SU-DHL-6 (cell line): ENCODE data around the gene UROD.

Experiments used
- H2AFZ ChIP-seq: fragments of 200-600 bp; sonication (generic); 2 replicates; pipeline ENCODE4 v1.6.1; 2014; ENCODE audit warnings: low read depth, mild to moderate bottlenecking, moderate library complexity, mixed read lengths, antibody characterized with exemption, low read length; ENCODE audit not compliant: severe bottlenecking
- H3F3A ChIP-seq: fragments of 200-600 bp; shearing (Covaris generic); 2 replicates; pipeline ENCODE4 v1.6.0; 2016; ENCODE audit warnings: antibody characterized with exemption, mild to moderate bottlenecking; ENCODE audit not compliant: insufficient read depth
- H3K27ac ChIP-seq: fragments of 200-600 bp; sonication (generic); 2 replicates; pipeline ENCODE4 v1.5.1; 2016; ENCODE audit warnings: low read depth, mild to moderate bottlenecking, low read length, moderate library complexity, mixed read lengths
- H3K27me3 ChIP-seq: fragments of 200-600 bp; sonication (generic), shearing (Covaris generic); 2 replicates; pipeline ENCODE4 v1.6.0; 2014; ENCODE audit warnings: mild to moderate bottlenecking, low read length
- H3K36me3 ChIP-seq: fragments of 200-600 bp; sonication (generic); 2 replicates; pipeline ENCODE4 v1.6.1; 2014; ENCODE audit warnings: mild to moderate bottlenecking, low read length, mixed read lengths
- H3K4me2 ChIP-seq: fragments of 300-600, 200-600 bp; shearing (Covaris generic), sonication (generic); 2 replicates; pipeline ENCODE4 v1.6.0; 2014; ENCODE audit warnings: low read length, low read depth, mild to moderate bottlenecking; ENCODE audit not compliant: poor library complexity, severe bottlenecking
- H3K4me3 ChIP-seq: fragments of 200-600 bp; sonication (generic); 2 replicates; pipeline ENCODE4 v1.5.1; 2014; ENCODE audit warnings: antibody characterized with exemption, low read length, mild to moderate bottlenecking, mixed read lengths; ENCODE audit not compliant: insufficient read depth, poor library complexity, severe bottlenecking
- H3K79me2 ChIP-seq: fragments of 200-600 bp; sonication (generic); 2 replicates; pipeline ENCODE4 v1.6.1; 2014; ENCODE audit warnings: mild to moderate bottlenecking, low read length, moderate library complexity; ENCODE audit not compliant: insufficient read depth
- H3K9ac ChIP-seq: fragments of 200-600 bp; sonication (generic); 2 replicates; pipeline ENCODE4 v1.7.0; 2014; ENCODE audit warnings: mild to moderate bottlenecking, low read length
- H3K9me2 ChIP-seq: fragments of 200-600 bp; sonication (generic); replicated peaks from 2 replicates; pipeline ENCODE4 v1.6.1; 2014; ENCODE audit warnings: low read length; ENCODE audit not compliant: insufficient read depth
- H3K9me3 ChIP-seq: fragments of 200-600 bp; sonication (generic); 2 replicates; pipeline ENCODE4 v1.6.1; 2014; ENCODE audit warnings: low read length, mixed read lengths; ENCODE audit not compliant: insufficient read depth
- H4K20me1 ChIP-seq: fragments of 200-600 bp; sonication (generic); 2 replicates; pipeline ENCODE4 v1.6.1; 2014; ENCODE audit warnings: low read depth, mild to moderate bottlenecking, antibody characterized with exemption, low read length, moderate library complexity, mixed read lengths
- CTCF ChIP-seq: fragments of 200-600 bp; sonication (generic); IDR thresholded peaks from one replicate; pipeline ENCODE4 v1.5.1; 2017; ENCODE audit warnings: antibody characterized with exemption, mild to moderate bottlenecking, low read length, moderate library complexity; ENCODE audit not compliant: insufficient read depth, poor library complexity, severe bottlenecking
- EZH2phosphoT487 ChIP-seq: fragments of 200-600 bp; sonication (generic), shearing (Covaris generic); conservative IDR thresholded peaks from 2 replicates; pipeline ENCODE4 v1.6.1; 2018; ENCODE audit warnings: mild to moderate bottlenecking, antibody characterized with exemption, low read length, moderate library complexity, mixed read lengths

UROD gene

GRCh38 chr1:44985747-44986359 is 26.2 kb upstream of the UROD start:
- H3F3A ChIP-seq = peaks cover 4% of the 10 kb centered on the region; the same call in 1 of the 2 replicates
- no peaks in the 10 kb centered on the region for H3K27me3 ChIP-seq
- no peaks in the 10 kb centered on the region for H4K20me1 ChIP-seq
- H3K4me3 ChIP-seq = peak overlapping the region; percentile 76
- H3K9me2 ChIP-seq = no peaks in the 10 kb centered on the region
- H3K36me3 ChIP-seq = peaks cover 3% of the 10 kb centered on the region; the same call in 1 of the 2 replicates
- TF ChIP-seq EZH2phosphoT487 (no peak), CTCF (no peak)
- H3K9me3 ChIP-seq = no peaks in the 10 kb centered on the region
- peak overlapping the region; percentile 78 for H3K9ac ChIP-seq
- H3K79me2 ChIP-seq = peaks cover 32% of the 10 kb centered on the region
- peak overlapping the region; percentile 80 for H2AFZ ChIP-seq
- peak overlapping the region; percentile 75 for H3K4me2 ChIP-seq
- H3K27ac ChIP-seq = 0 out of 2 replicates have a peak overlapping the region, but pooled peaks have one; percentile 19

- no peaks in the 10 kb centered on the region for H4K20me1 ChIP-seq
- no peaks in the 10 kb centered on the region for H3K36me3 ChIP-seq
- peaks cover 24% of the 10 kb centered on the region for H3K79me2 ChIP-seq
- H3K4me3 ChIP-seq = no peak overlapping the region
- H3F3A ChIP-seq = peaks cover 4% of the 10 kb centered on the region; the same call in 1 of the 2 replicates
- no peak overlapping the region for H3K4me2 ChIP-seq
- H3K9ac ChIP-seq = no peak overlapping the region
- H3K27me3 ChIP-seq = no peaks in the 10 kb centered on the region
- no peaks in the 10 kb centered on the region for H3K9me3 ChIP-seq
- no peaks in the 10 kb centered on the region for H3K9me2 ChIP-seq
- no peak overlapping the region for H3K27ac ChIP-seq
- no peak overlapping the region for H2AFZ ChIP-seq
- no peak for TF ChIP-seq CTCF
- no peak for TF ChIP-seq EZH2phosphoT487
These were observed 23.4 kb upstream of the UROD start for GRCh38 chr1:44988531-44989156.

GRCh38 chr1:44994309-44994898 is 17.6 kb upstream of the UROD start:
- TF ChIP-seq EZH2phosphoT487 (no peak), CTCF (no peak)
- Histone ChIP-seq H3K9me3 (no peaks in the 10 kb centered on the region), H3K27me3 (no peaks in the 10 kb centered on the region), H3K4me2 (no peak overlapping the region), H3K4me3 (no peak overlapping the region), H3K9ac (no peak overlapping the region), H3K27ac (no peak overlapping the region), H3K9me2 (no peaks in the 10 kb centered on the region), H3K36me3 (no peaks in the 10 kb centered on the region), H3K79me2 (no peaks in the 10 kb centered on the region), H3F3A (peaks cover 7% of the 10 kb centered on the region; the same call in 1 of the 2 replicates), H2AFZ (no peak overlapping the region), H4K20me1 (no peaks in the 10 kb centered on the region)
